SK-MEL-5 (cell line): ENCODE data around the gene CISTR. TPM values are rescaled to one million over a fixed set of nuclear protein-coding genes. Genes with fewer than 3 reads are reported as not detected.

Experiments used
- DNase-seq: peaks from one replicate; pipeline ENCODE4 v3.0.0-alpha.2; 2016; ENCODE audit warnings: low read depth, low spot score
- in situ Hi-C: cut with HindIII; loops from 2 replicates; pipeline ENCODE4 v1.10.0; 2016; ENCODE audit warnings: low sequenced_read_pairs, high pct_unique_total_duplicates, low pct_unique_long_range_greater_than_20kb
- total RNA-seq: library from RNA; depleted of rRNA; stranded (reverse); fragments of >200 nt; shearing (Covaris generic); gene quantifications from 2 replicates; pipeline ENCODE4 v1.2.3, GENCODE V29; 2014; rRNA removed

CISTR gene
- total RNA-seq, 1 experiment from 2014 or later, result not detected

GRCh38 chr12:53706080-53706479 lies 45.7 kb downstream of the CISTR start:
- DNase-seq, result no peak
- in situ Hi-C loops, result no loop called here

- no peak for DNase-seq
- in situ Hi-C loops, result no loop called here
These were observed 48.0 kb downstream of the CISTR start for GRCh38 chr12:53703756-53704155.

GRCh38 chr12:53701518-53702264 lies 50.1 kb downstream of the CISTR start:
- peak; percentile 76 for DNase-seq
- in situ Hi-C loops, result no loop called here

- DNase-seq, result no peak
- in situ Hi-C loops, result no loop called here
These were observed 51.2 kb downstream of the CISTR start for GRCh38 chr12:53700567-53700966.

GRCh38 chr12:53699678-53700025 lies 52.1 kb downstream of the CISTR start:
- in situ Hi-C loops, result no loop called here
- no peak for DNase-seq

GRCh38 chr12:53698948-53699677 lies 52.7 kb downstream of the CISTR start:
- in situ Hi-C loops, result no loop called here

GRCh38 chr12:53696655-53697331 lies 55.0 kb downstream of the CISTR start:
- no peak for DNase-seq
- in situ Hi-C loops, result no loop called here

More at GRCh38 chr12:53698948-53699677, 52.7 kb downstream of the CISTR start:
- no peak for DNase-seq

Other genes starting within 250 kb of the CISTR start
- not detected in 2 replicates for gene NPFF, start 244.5 kb downstream of the CISTR start, total RNA-seq
- gene ATF7, start 125.6 kb downstream of the CISTR start, total RNA-seq, result 10.2 and 11.8 TPM in 2 replicates
- gene ATP5MC2, start 75.9 kb downstream of the CISTR start, total RNA-seq, result 503 and 579 TPM in 2 replicates
- gene CALCOCO1, start 24.5 kb downstream of the CISTR start, total RNA-seq, result 40.6 and 43.6 TPM in 2 replicates
- 4.7 and 6.1 TPM in 2 replicates for gene HOXC13, start 186.9 kb upstream of the CISTR start, total RNA-seq
- gene HOXC12, start 202.9 kb upstream of the CISTR start, total RNA-seq, result not detected in 2 replicates
- gene HOXC11, start 221.1 kb upstream of the CISTR start, total RNA-seq, result 0.51 and 0.61 TPM in 2 replicates
- 0.08 TPM in 1 of 2 replicates, not detected in the other for gene HOTAIR, start 223.0 kb upstream of the CISTR start, total RNA-seq
- 0.45 and 0.53 TPM in 2 replicates for gene HOXC10, start 233.2 kb upstream of the CISTR start, total RNA-seq
- 7.2 and 9.4 TPM in 2 replicates for gene HOXC9, start 248.2 kb upstream of the CISTR start, total RNA-seq